Mucosa of stomach (tissue), 1 donor: ENCODE measurements around the gene SLC11A1.

Source experiments
- H3K27me3 ChIP-seq: one replicate; pipeline ENCODE4 v1.7.0; 2013; ENCODE audit warnings: mild to moderate bottlenecking, low read length; ENCODE audit not compliant: control insufficient read depth, insufficient read depth
- H3K36me3 ChIP-seq: one replicate; pipeline ENCODE4 v1.7.0; 2013; ENCODE audit warnings: low read length; ENCODE audit not compliant: control insufficient read depth, insufficient read depth
- H3K4me1 ChIP-seq: one replicate; pipeline ENCODE4 v1.7.0; 2013; ENCODE audit warnings: mild to moderate bottlenecking, low read length; ENCODE audit not compliant: control insufficient read depth, insufficient read depth
- H3K4me3 ChIP-seq: one replicate; pipeline ENCODE4 v1.7.0; 2013; ENCODE audit warnings: low read length
- H3K9ac ChIP-seq: one replicate; pipeline ENCODE4 v1.7.0; 2013; ENCODE audit warnings: mild to moderate bottlenecking, low read length, moderate library complexity
- H3K9me3 ChIP-seq: one replicate; pipeline ENCODE4 v1.7.0; 2013; ENCODE audit warnings: mild to moderate bottlenecking, low read length, moderate library complexity; ENCODE audit not compliant: control insufficient read depth
- donor health status: Pancreatic carcinoma.

The SLC11A1 gene

GRCh38 chr2:218387369-218388194 lies 5.5 kb downstream of the SLC11A1 start:
- Histone ChIP-seq H3K36me3 (no peaks in the 10 kb centered on the region), H3K9ac (peak overlapping the region; percentile 61), H3K4me3 (peak overlapping the region; percentile 28)

DNA sequence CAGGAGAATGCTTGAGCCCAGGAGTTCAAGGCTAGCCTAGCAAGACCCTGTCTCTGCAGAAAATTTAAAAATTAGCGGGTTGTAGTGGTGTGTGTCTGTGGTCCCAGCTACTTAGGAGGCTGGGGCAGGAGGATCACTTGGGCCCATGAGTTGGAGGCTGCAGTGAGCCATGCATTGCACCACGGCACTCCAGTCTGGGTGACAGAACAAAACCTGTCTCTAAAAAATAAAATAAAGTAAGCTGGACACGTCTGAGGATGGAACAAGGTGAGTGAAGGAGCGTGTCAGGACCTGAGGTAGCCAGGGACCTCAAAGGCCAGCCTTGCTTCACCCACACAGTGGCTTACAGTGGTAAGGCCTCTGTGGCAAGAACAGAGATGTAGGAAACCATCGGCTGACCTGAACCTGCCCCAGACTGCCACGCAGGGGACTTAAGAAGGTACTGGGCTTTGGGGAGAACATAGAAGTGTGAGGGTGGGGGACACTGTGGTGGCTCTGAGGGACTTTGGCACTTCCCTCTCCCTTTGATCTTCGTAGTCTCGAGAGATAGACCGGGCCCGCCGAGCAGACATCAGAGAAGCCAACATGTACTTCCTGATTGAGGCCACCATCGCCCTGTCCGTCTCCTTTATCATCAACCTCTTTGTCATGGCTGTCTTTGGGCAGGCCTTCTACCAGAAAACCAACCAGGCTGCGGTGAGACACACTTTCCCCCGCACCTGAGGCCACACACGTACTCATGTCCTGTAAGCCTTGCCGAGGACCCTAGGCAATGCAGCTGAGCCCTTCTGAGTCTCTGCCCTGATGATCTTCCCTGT lies 7.5 kb downstream of the SLC11A1 start:
- Histone ChIP-seq H3K36me3 (no peaks in the 10 kb centered on the region), H3K27me3 (no peaks in the 10 kb centered on the region), H3K9me3 (no peaks in the 10 kb centered on the region), H3K4me3 (no peak overlapping the region), H3K4me1 (peaks cover 20% of the 10 kb centered on the region), H3K9ac (no peak overlapping the region)

More at GRCh38 chr2:218387369-218388194, 5.5 kb downstream of the SLC11A1 start:
- Histone ChIP-seq H3K9me3 (no peaks in the 10 kb centered on the region), H3K4me1 (peaks cover 10% of the 10 kb centered on the region), H3K27me3 (no peaks in the 10 kb centered on the region)

GRCh38 chr2:218391202-218391601 lies 9.1 kb downstream of the SLC11A1 start:
- no peaks in the 10 kb centered on the region for H3K27me3 ChIP-seq
- no peak overlapping the region for H3K4me3 ChIP-seq
- no peaks in the 10 kb centered on the region for H3K36me3 ChIP-seq
- H3K4me1 ChIP-seq, result peaks cover 32% of the 10 kb centered on the region
- no peaks in the 10 kb centered on the region for H3K9me3 ChIP-seq
- no peak overlapping the region for H3K9ac ChIP-seq

- Histone ChIP-seq H3K9ac (no peak overlapping the region), H3K4me3 (no peak overlapping the region), H3K9me3 (no peaks in the 10 kb centered on the region), H3K4me1 (peaks cover 36% of the 10 kb centered on the region), H3K27me3 (no peaks in the 10 kb centered on the region), H3K36me3 (no peaks in the 10 kb centered on the region)
Observed at GRCh38 chr2:218392459-218392858, 10.4 kb downstream of the SLC11A1 start.

- no peaks in the 10 kb centered on the region for H3K36me3 ChIP-seq
- no peak overlapping the region for H3K9ac ChIP-seq
- H3K4me3 ChIP-seq, result no peak overlapping the region
- no peaks in the 10 kb centered on the region for H3K27me3 ChIP-seq
- H3K9me3 ChIP-seq, result no peaks in the 10 kb centered on the region
- peaks cover 37% of the 10 kb centered on the region for H3K4me1 ChIP-seq
Observed at GRCh38 chr2:218392891-218393462, 10.9 kb downstream of the SLC11A1 start.

GRCh38 chr2:218393750-218394290 lies 11.7 kb downstream of the SLC11A1 start:
- Histone ChIP-seq H3K4me1 (peaks cover 41% of the 10 kb centered on the region), H3K9ac (peak overlapping the region; percentile 18), H3K4me3 (no peak overlapping the region), H3K27me3 (no peaks in the 10 kb centered on the region), H3K9me3 (no peaks in the 10 kb centered on the region), H3K36me3 (no peaks in the 10 kb centered on the region)

GRCh38 chr2:218394298-218395089 lies 12.4 kb downstream of the SLC11A1 start:
- Histone ChIP-seq H3K9ac (peak overlapping the region; percentile 18), H3K36me3 (no peaks in the 10 kb centered on the region), H3K9me3 (no peaks in the 10 kb centered on the region), H3K4me3 (no peak overlapping the region), H3K4me1 (peaks cover 43% of the 10 kb centered on the region), H3K27me3 (no peaks in the 10 kb centered on the region)

DNA sequence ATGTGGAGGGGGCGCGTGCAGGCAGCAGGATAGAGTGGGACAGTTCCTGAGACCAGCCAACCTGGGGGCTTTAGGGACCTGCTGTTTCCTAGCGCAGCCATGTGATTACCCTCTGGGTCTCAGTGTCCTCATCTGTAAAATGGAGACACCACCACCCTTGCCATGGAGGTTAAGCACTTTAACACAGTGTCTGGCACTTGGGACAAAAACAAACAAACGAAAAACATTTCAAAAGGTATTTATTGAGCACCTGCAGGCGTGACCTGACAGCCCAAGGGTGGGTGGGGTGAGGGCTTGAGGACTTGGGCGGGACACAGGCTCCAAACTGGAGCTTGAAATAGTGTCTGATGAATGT lies 13.0 kb downstream of the SLC11A1 start:
- no peaks in the 10 kb centered on the region for H3K36me3 ChIP-seq
- no peaks in the 10 kb centered on the region for H3K9me3 ChIP-seq
- no peak overlapping the region for H3K4me3 ChIP-seq
- H3K27me3 ChIP-seq, result no peaks in the 10 kb centered on the region
- H3K9ac ChIP-seq, result no peak overlapping the region
- H3K4me1 ChIP-seq, result peaks cover 43% of the 10 kb centered on the region

DNA sequence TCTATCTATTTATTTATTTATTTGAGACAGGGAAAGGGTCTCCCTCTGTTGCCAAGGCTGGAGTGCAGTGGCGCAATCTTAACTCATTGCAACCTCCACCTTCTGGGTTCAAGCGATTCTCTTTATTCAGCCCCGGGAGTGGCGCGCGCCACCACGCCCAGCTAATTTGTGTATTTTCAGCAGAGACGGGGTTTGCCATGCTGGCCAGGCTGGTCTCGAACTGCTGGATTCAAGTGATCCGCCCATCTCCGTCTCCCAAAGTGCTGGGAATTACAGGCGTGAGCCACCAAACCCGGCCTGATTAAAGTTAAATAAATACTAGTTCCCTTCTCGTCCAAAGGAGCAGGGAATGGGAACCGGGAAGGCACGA lies 13.4 kb downstream of the SLC11A1 start:
- Histone ChIP-seq H3K9me3 (no peaks in the 10 kb centered on the region), H3K4me1 (peaks cover 43% of the 10 kb centered on the region), H3K9ac (peak overlapping the region; percentile 62), H3K4me3 (no peak overlapping the region), H3K36me3 (no peaks in the 10 kb centered on the region), H3K27me3 (no peaks in the 10 kb centered on the region)

DNA sequence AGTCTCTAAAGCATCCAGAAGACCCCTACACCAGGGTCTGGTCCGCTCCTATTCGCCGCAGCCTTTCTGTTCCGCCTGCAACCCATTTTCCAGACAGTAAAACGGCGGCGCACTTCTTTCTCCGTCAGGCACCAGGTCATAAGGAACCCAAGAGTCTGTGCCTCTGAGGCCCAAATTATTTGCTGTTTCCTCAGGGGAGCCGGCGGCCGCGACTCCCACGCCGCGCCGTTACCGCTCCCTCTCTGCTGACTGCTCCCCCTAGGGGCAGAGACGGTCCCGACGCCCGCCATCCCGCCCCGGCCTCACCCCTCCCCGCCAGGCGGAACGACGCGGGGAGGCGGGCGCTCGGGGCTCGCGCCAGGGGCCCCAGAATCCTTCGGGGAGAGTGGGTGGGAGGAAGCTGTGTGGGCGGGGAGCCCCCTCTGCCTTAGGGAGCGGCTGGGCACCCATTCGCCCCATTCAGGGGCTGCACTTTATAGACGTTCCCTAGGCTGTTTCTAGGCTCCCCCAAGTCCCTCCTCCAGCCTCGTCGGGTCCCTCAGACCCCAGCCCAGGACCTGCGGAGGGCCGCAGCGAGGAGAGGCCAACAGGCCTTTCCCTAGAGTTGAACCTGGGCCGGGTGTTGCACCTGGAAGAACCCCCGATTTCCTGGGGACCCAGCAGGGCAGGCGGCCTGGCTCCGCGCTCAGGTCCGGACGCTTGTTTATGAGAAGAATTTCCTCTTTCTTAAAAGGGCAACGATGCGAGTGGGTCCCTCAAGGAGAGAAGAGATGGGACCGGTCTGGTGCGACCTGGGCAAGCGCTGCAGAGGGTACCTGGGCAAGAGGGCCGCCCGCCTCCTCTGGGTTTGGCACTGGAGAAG lies 14.0 kb downstream of the SLC11A1 start:
- Histone ChIP-seq H3K27me3 (no peaks in the 10 kb centered on the region), H3K4me3 (peak overlapping the region; percentile 60), H3K36me3 (no peaks in the 10 kb centered on the region), H3K9me3 (no peaks in the 10 kb centered on the region), H3K9ac (peak overlapping the region; percentile 99), H3K4me1 (peaks cover 44% of the 10 kb centered on the region)
